ENCODE measurements around the gene ADAM11. TPM values are rescaled to one million over a fixed set of nuclear protein-coding genes. Genes with fewer than 3 reads are reported as not detected.
A peak's percentile ranks its signal among the peaks of the same experiment; 100 is the strongest.

Gene ADAM11
- total and polyA plus RNA-seq, 9 of the 15 experiments (the other 6 are each of a cell fraction or from before 2014, with no cell fraction given), result 0.01 to 0.31 (median 0.14) TPM; not detected in 2

GRCh38 chr17:44828919-44829522 lies 70.2 kb downstream of the ADAM11 start (continued):
- TF ChIP-seq KLF13 (tag; IDR thresholded peaks at IDR 0.05; ENCODE audit: borderline replicate concordance, low read depth), result no peak
- peak; percentile 89 for TF ChIP-seq RNF2 (IDR thresholded peaks at IDR 0.05)
- peak; percentile 100 for TF ChIP-seq CBX2 (IDR thresholded peaks at IDR 0.05; ENCODE audit: insufficient read depth, low read length, poor library complexity, severe bottlenecking)
- no peak for TF ChIP-seq CHCHD3 (CRISPR knock-in tag; IDR thresholded peaks at IDR 0.05)
- peak; percentile 73 for TF ChIP-seq ZFP36 (IDR thresholded peaks at IDR 0.05; ENCODE audit: low read depth, low read length, partially characterized antibody)
- TF ChIP-seq CTCFL (IDR thresholded peaks at IDR 0.05; ENCODE audit: borderline replicate concordance, insufficient read depth, low read depth, low read length, poor library complexity, severe bottlenecking), result no peak
- TF ChIP-seq ARNT (IDR thresholded peaks at IDR 0.05), result no peak
- peak; percentile 99 for TF ChIP-seq EZH2 (IDR thresholded peaks at IDR 0.05; ENCODE audit: borderline replicate concordance, low read depth, low read length)
- TF ChIP-seq TCFL5 (CRISPR knock-in tag; conservative IDR thresholded peaks at IDR 0.05), result no peak
- peak; percentile 67 for TF ChIP-seq BMI1 (IDR thresholded peaks at IDR 0.05; ENCODE audit: low read length)
- TF ChIP-seq POLR2H (tag; IDR thresholded peaks at IDR 0.05; ENCODE audit: low read depth), result no peak
- TF ChIP-seq NFIC (IDR thresholded peaks at IDR 0.05), result peak; percentile 45; the same call in 1 of the 2 replicates
- TF ChIP-seq ZBTB33 (CRISPR knock-in tag; IDR thresholded peaks at IDR 0.05), result peak; percentile 48; the same call in 1 of the 2 replicates
- TF ChIP-seq CEBPZ (IDR thresholded peaks at IDR 0.05; ENCODE audit: borderline replicate concordance, low read depth, low read length), result no peak
